ENCODE measurements around the gene SPEM3. TPM values are rescaled to one million over a fixed set of nuclear protein-coding genes. Genes with fewer than 3 reads are reported as not detected.

SPEM3 gene
- polyA plus RNA-seq, 2 of the 4 experiments (the other 2 are of a cell fraction) = not detected

- TF ChIP-seq RCOR1 (IDR thresholded peaks at IDR 0.05; ENCODE audit: low read depth, low read length) (no peak), NPAS2 (CRISPR knock-in tag; IDR thresholded peaks at IDR 0.05; ENCODE audit: borderline replicate concordance) (no peak), ELK1 (IDR thresholded peaks at IDR 0.05; ENCODE audit: low read depth, low read length) (no peak), HES2 (IDR thresholded peaks at IDR 0.05) (no peak), RNF2 (IDR thresholded peaks at IDR 0.05; ENCODE audit: borderline replicate concordance, low read depth) (no peak), REST (IDR thresholded peaks at IDR 0.05) (no peak)
These were observed 34.1 kb downstream of the SPEM3 start (continued) for GRCh38 chr17:7462474-7463371.

GRCh38 chr17:7463372-7463846 is 34.8 kb downstream of the SPEM3 start:
- FAIRE-seq (no peak), ATAC-seq (no peak), DNase-seq (ENCODE audit: low read depth in 1 of 2, low spot score in 1 of 2) (no peak)
- CTCF ChIA-PET = interaction anchor here (1.0 to 30.1 kb wide), 7 partner anchors 11 to 121 kb away, joined by 3 to 342 read pairs (median 8); partner anchors contain the start of genes CHRNB1, FGF11, POLR2A and TMEM102
- H3K4me1 ChIP-seq = peaks cover 16% of the 10 kb centered on the region
- no peak overlapping the region for H3K27ac ChIP-seq
- TF ChIP-seq POLR2AphosphoS2 (conservative IDR thresholded peaks at IDR 0.05; ENCODE audit: low read length) = no peak
- TF ChIP-seq JUNB (IDR thresholded peaks at IDR 0.05) = no peak
- TF ChIP-seq CEBPB (IDR thresholded peaks at IDR 0.05) = no peak
- TF ChIP-seq ESRRA (IDR thresholded peaks at IDR 0.05; ENCODE audit: borderline replicate concordance, low read length) = no peak
- no peak for TF ChIP-seq TP53 (CRISPR knock-in tag; IDR thresholded peaks at IDR 0.05)
- no peak for TF ChIP-seq PBX3 (IDR thresholded peaks at IDR 0.05)
- no peak for TF ChIP-seq MAX (IDR thresholded peaks at IDR 0.05)
- no peak for TF ChIP-seq FOXS1 (CRISPR knock-in tag; IDR thresholded peaks at IDR 0.05)
- no peak for TF ChIP-seq HES2 (IDR thresholded peaks at IDR 0.05)
- no peak for TF ChIP-seq BHLHE40 (IDR thresholded peaks at IDR 0.05; ENCODE audit: low read depth, low read length)
- no peak for TF ChIP-seq JUN (IDR thresholded peaks at IDR 0.05)
- H3K4me3 ChIP-seq = no peak overlapping the region
- H3K9me3 ChIP-seq = no peaks in the 10 kb centered on the region
- 90% methylated on average over 13 of the region's 14 CpGs for WGBS (ENCODE audit: missing lambda C conversion rate)
- POLR2A ChIA-PET = no interaction called here
- H3K4me2 ChIP-seq = no peak overlapping the region

Measured in A549 (cell line).